Glutamatergic neuron (in vitro differentiated cells): Measurements from ENCODE around the gene UIMC1. TPM values are rescaled to one million over a fixed set of nuclear protein-coding genes. Genes with fewer than 3 reads are reported as not detected.

Source experiments
- DNase-seq: peaks from one replicate; pipeline ENCODE4 v3.0.0; 2022
- H3K27ac Mint-ChIP-seq: one replicate; pipeline ENCODE4 v1.8.0; 2020; ENCODE audit warnings: mild to moderate bottlenecking, mixed read lengths, inconsistent platforms; ENCODE audit not compliant: unreplicated experiment
- H3K27me3 Mint-ChIP-seq: one replicate; pipeline ENCODE4 v1.8.0; 2020; ENCODE audit warnings: mild to moderate bottlenecking, moderate library complexity, mixed read lengths, inconsistent platforms; ENCODE audit not compliant: unreplicated experiment
- H3K36me3 Mint-ChIP-seq: one replicate; pipeline ENCODE4 v1.8.0; 2020; ENCODE audit warnings: mild to moderate bottlenecking, mixed read lengths, inconsistent platforms; ENCODE audit not compliant: unreplicated experiment
- H3K4me1 Mint-ChIP-seq: one replicate; pipeline ENCODE4 v1.8.0; 2020; ENCODE audit warnings: mild to moderate bottlenecking, low read depth, mixed read lengths, inconsistent platforms; ENCODE audit not compliant: unreplicated experiment
- H3K4me3 Mint-ChIP-seq: one replicate; pipeline ENCODE4 v1.8.0; 2020; ENCODE audit warnings: mild to moderate bottlenecking, mixed read lengths, inconsistent platforms; ENCODE audit not compliant: unreplicated experiment
- H3K9me3 Mint-ChIP-seq: one replicate; pipeline ENCODE4 v1.8.0; 2020; ENCODE audit warnings: mild to moderate bottlenecking, moderate library complexity, mixed read lengths, inconsistent platforms; ENCODE audit not compliant: unreplicated experiment
- total RNA-seq: library from RNA; stranded (reverse); fragmentation: NEBNext Ultra II Directional; extraction: Animal tissue kit (Norgen Biotek cat#: 25700); gene quantifications from one replicate; pipeline ENCODE4 v1.2.1, GENCODE V29; 2021; ENCODE audit not compliant: unreplicated experiment
- TF ChIP-seq, protein P1 (sequence below): fragments of 200-600 bp; sonication (generic); IDR thresholded peaks from one replicate; pipeline ENCODE4 v1.5.0; 2021; ENCODE audit not compliant: partially characterized antibody, unreplicated experiment

UIMC1 gene
- total RNA-seq, 1 donor from 2014 or later: 38.5 TPM

DNA sequence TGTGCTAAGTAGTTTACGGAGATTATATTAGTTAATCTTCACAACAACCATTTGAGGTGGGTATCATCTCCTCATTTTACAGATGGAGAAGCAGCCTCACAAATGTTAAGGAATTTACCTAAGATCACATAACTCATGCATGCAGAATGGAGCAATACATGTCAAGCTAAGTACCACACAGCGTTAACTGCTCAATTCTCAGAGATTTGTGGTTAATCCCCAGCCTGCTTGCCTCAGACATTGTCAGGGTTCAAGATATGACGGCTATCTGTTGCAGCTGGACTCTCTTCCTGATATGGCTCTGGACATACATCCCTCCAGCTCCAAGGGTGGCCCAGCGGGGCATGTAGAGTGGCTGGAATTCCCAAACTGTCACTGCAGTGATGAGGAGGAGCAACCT lies 8.6 kb upstream of the UIMC1 start:
- H3K4me1 Mint-ChIP-seq: no peaks in the 10 kb centered on the region
- no peak for DNase-seq
- H3K27ac Mint-ChIP-seq: no peak overlapping the region
- TF ChIP-seq, protein P1, sequence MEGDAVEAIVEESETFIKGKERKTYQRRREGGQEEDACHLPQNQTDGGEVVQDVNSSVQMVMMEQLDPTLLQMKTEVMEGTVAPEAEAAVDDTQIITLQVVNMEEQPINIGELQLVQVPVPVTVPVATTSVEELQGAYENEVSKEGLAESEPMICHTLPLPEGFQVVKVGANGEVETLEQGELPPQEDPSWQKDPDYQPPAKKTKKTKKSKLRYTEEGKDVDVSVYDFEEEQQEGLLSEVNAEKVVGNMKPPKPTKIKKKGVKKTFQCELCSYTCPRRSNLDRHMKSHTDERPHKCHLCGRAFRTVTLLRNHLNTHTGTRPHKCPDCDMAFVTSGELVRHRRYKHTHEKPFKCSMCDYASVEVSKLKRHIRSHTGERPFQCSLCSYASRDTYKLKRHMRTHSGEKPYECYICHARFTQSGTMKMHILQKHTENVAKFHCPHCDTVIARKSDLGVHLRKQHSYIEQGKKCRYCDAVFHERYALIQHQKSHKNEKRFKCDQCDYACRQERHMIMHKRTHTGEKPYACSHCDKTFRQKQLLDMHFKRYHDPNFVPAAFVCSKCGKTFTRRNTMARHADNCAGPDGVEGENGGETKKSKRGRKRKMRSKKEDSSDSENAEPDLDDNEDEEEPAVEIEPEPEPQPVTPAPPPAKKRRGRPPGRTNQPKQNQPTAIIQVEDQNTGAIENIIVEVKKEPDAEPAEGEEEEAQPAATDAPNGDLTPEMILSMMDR: no peak
- H3K4me3 Mint-ChIP-seq: no peak overlapping the region
- H3K9me3 Mint-ChIP-seq: no peaks in the 10 kb centered on the region
- no peaks in the 10 kb centered on the region for H3K27me3 Mint-ChIP-seq
- no peaks in the 10 kb centered on the region for H3K36me3 Mint-ChIP-seq

DNA sequence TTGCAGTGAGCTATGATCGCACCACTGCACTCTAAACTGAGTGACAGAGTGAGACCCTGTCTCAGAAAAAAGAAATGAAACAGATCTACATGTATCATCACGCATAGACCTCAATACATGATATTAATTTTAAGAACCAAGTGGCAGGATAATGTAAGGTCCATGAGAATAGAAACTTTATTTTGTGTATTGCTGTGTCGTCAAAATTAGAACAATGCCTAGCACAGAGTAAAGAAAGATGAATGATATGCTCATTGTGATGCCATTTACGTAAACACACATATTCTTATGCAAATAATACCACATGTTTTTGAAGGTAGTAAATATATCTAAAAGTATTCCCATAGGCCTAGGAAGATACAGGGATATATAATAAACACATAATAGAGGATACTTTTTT lies 3.6 kb upstream of the UIMC1 start:
- H3K9me3 Mint-ChIP-seq: peaks cover 6% of the 10 kb centered on the region
- DNase-seq: no peak
- no peaks in the 10 kb centered on the region for H3K36me3 Mint-ChIP-seq
- TF ChIP-seq, protein P1: no peak
- H3K4me1 Mint-ChIP-seq: peaks cover 5% of the 10 kb centered on the region
- peaks cover 1% of the 10 kb centered on the region for H3K27me3 Mint-ChIP-seq
- H3K4me3 Mint-ChIP-seq: no peak overlapping the region
- no peak overlapping the region for H3K27ac Mint-ChIP-seq

DNA sequence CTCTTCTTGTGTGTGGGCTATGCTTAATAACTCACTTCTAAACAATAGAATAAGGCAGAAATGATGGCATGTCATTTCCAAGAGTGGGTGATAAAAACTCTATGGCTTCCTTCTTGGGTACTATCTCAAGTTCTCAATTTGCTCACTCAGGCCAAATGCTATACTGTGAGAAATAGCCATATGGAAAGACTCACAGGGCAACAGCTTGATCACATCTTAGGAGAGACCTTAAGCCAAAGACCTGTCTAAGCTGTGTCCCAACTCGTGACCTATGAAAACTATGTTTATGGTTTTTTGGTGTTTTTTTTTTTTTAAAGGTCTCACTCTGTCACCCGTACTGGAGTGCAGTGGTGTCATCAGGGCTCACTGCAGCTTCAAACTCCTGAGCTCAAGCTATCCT lies 2.1 kb upstream of the UIMC1 start:
- peaks cover 12% of the 10 kb centered on the region for H3K4me1 Mint-ChIP-seq
- no peak overlapping the region for H3K27ac Mint-ChIP-seq
- no peaks in the 10 kb centered on the region for H3K36me3 Mint-ChIP-seq
- H3K9me3 Mint-ChIP-seq: peaks cover 6% of the 10 kb centered on the region
- DNase-seq: no peak
- H3K27me3 Mint-ChIP-seq: peaks cover 1% of the 10 kb centered on the region
- no peak overlapping the region for H3K4me3 Mint-ChIP-seq
- TF ChIP-seq, protein P1: no peak

DNA sequence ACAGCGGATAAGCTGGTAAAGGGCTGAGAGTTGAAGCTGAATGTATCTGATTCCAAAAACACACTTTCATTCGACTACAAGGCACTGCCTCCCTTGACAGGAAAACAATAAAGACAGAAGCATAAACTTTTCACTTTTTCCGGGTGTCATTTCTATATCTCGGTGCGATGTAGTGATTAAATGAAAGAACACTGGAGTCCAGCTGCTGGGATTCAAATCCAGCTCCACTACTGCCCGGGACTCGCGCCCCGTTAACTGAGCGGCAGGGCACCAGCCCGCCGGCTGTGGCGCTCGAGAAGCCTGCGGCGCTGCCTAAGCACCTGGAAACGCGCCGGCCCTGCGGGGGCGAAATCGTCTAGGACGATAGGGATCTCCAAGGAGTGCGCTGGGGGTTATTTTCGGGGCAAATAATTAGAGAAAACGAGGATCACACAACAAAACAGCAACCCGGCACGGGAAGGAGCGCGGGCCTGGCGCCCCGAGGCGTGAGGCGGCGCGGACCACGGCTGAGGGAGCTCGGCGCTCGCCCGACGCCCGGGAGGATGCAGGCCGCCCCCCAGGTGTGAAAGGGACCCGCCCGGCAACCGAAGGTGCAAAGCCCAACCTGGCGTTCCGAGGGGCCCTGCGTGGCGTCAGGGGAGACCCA lies 837 bp downstream of the UIMC1 start:
- Mint-ChIP-seq H3K4me3 (peak overlapping the region; percentile 90), H3K4me1 (peaks cover 15% of the 10 kb centered on the region), H3K36me3 (no peaks in the 10 kb centered on the region), H3K27me3 (peaks cover 1% of the 10 kb centered on the region), H3K9me3 (peaks cover 6% of the 10 kb centered on the region), H3K27ac (peak overlapping the region; percentile 88)
- TF ChIP-seq, protein P1: no peak
- peak; percentile 77 for DNase-seq

DNA sequence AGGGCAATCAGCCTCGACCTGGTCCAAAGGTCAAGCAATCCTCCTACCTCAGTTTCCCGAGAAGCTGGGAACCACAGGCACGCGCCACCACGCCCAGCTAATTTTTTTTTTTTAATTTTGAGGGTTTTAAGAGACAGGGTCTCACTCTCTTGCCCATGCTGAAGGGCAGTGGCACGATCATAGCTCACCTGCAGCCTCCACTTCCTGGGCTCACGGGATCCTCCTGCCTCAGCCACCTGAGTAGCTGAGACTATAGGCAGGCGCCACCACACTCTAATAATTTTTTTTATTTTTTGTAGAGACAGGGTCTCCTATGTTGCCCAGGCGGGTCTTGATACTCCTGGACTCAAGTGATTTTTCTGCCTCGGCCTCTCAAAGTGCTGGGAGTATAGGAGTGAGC lies 1.6 kb downstream of the UIMC1 start:
- Mint-ChIP-seq H3K4me3 (peak overlapping the region; percentile 90), H3K9me3 (peaks cover 6% of the 10 kb centered on the region), H3K27me3 (peaks cover 1% of the 10 kb centered on the region), H3K4me1 (peaks cover 15% of the 10 kb centered on the region), H3K36me3 (no peaks in the 10 kb centered on the region), H3K27ac (no peak overlapping the region)
- no peak for DNase-seq
- TF ChIP-seq, protein P1: no peak
